HG03103 (cell line): ENCODE results near the gene COP1.

Source experiments
- ATAC-seq: cut with Tn5 transposase; IDR thresholded peaks from one replicate; pipeline ENCODE4 v1.9.1; 2021; ENCODE audit warnings: low read depth; ENCODE audit not compliant: unreplicated experiment

COP1 gene

GRCh38 chr1:176201568-176201967 lies 5.5 kb downstream of the COP1 start:
- ATAC-seq, result no peak

GRCh38 chr1:176199707-176200106 lies 7.4 kb downstream of the COP1 start:
- ATAC-seq, result no peak

GRCh38 chr1:176198413-176198812 lies 8.7 kb downstream of the COP1 start:
- ATAC-seq, result no peak

GRCh38 chr1:176196728-176197127 lies 10.4 kb downstream of the COP1 start:
- ATAC-seq, result no peak

GRCh38 chr1:176195547-176195946 lies 11.5 kb downstream of the COP1 start:
- ATAC-seq, result no peak

GRCh38 chr1:176193663-176194062 lies 13.4 kb downstream of the COP1 start:
- no peak for ATAC-seq

GRCh38 chr1:176193023-176193422 lies 14.1 kb downstream of the COP1 start:
- ATAC-seq, result peak; percentile 76

GRCh38 chr1:176188604-176189003 lies 18.5 kb downstream of the COP1 start:
- ATAC-seq, result no peak

GRCh38 chr1:176187001-176187400 lies 20.1 kb downstream of the COP1 start:
- ATAC-seq, result no peak

GRCh38 chr1:176183618-176184017 lies 23.5 kb downstream of the COP1 start:
- ATAC-seq, result no peak

- no peak for ATAC-seq
Observed at GRCh38 chr1:176178316-176178715, 28.8 kb downstream of the COP1 start.

- peak; percentile 88 for ATAC-seq
Observed at GRCh38 chr1:176177764-176178163, 29.3 kb downstream of the COP1 start.

GRCh38 chr1:176174108-176174507 lies 33.0 kb downstream of the COP1 start:
- no peak for ATAC-seq

GRCh38 chr1:176172215-176172614 lies 34.9 kb downstream of the COP1 start:
- no peak for ATAC-seq

- ATAC-seq, result no peak
Observed at GRCh38 chr1:176167210-176167609, 39.9 kb downstream of the COP1 start.

- no peak for ATAC-seq
Observed at GRCh38 chr1:176165573-176165972, 41.5 kb downstream of the COP1 start.

- ATAC-seq, result no peak
Observed at GRCh38 chr1:176164014-176164678, 42.9 kb downstream of the COP1 start.

- ATAC-seq, result no peak
Observed at GRCh38 chr1:176159993-176160392, 47.1 kb downstream of the COP1 start.

- ATAC-seq, result no peak
Observed at GRCh38 chr1:176157995-176158394, 49.1 kb downstream of the COP1 start.

- ATAC-seq, result no peak
Observed at GRCh38 chr1:176149939-176150807, 56.9 kb downstream of the COP1 start.

GRCh38 chr1:176144526-176144925 lies 62.6 kb downstream of the COP1 start:
- ATAC-seq, result no peak

- ATAC-seq, result no peak
Observed at GRCh38 chr1:176142973-176143372, 64.1 kb downstream of the COP1 start.
